HTERT RPE-1 (cell line): ENCODE measurements around the gene SLC1A4.
"Not testable (repeated sequence)": the region's sequence is repeated elsewhere in the genome, so short reads cannot be mapped to it uniquely, and the experiment has no call there.

Experiments used
- in situ Hi-C: fragments of 300-500 bp; cut with MboI; formaldehyde crosslinking; loops from 4 replicates; pipeline ENCODE4 v1.14.3; 2020; ENCODE audit warnings: low sequenced_read_pairs

The SLC1A4 gene

GRCh38 chr2:64990876-64991275, 1.7 kb downstream of the SLC1A4 start:
- in situ Hi-C loops: no loop called here

GRCh38 chr2:64992218-64992617, 3.0 kb downstream of the SLC1A4 start:
- in situ Hi-C loops: no loop called here

GRCh38 chr2:64992990-64993389, 3.8 kb downstream of the SLC1A4 start:
- in situ Hi-C loops: no loop called here

GRCh38 chr2:64995041-64995440, 5.8 kb downstream of the SLC1A4 start:
- in situ Hi-C loops: no loop called here

GRCh38 chr2:64996871-64997307, 7.7 kb downstream of the SLC1A4 start:
- in situ Hi-C loops: no loop called here

- in situ Hi-C loops: no loop called here
Measured at GRCh38 chr2:64998658-64999061, 9.5 kb downstream of the SLC1A4 start.

GRCh38 chr2:64999754-65000153, 10.6 kb downstream of the SLC1A4 start:
- in situ Hi-C loops: no loop called here

- in situ Hi-C loops: no loop called here
Measured at GRCh38 chr2:65000644-65001043, 11.4 kb downstream of the SLC1A4 start.

GRCh38 chr2:65003037-65003436, 13.8 kb downstream of the SLC1A4 start:
- in situ Hi-C loops: no loop called here

GRCh38 chr2:65004232-65004631, 15.0 kb downstream of the SLC1A4 start:
- in situ Hi-C loops: not testable (repeated sequence)

GRCh38 chr2:65013776-65014175, 24.6 kb downstream of the SLC1A4 start:
- in situ Hi-C loops: no loop called here

- in situ Hi-C loops: no loop called here
Measured at GRCh38 chr2:65015731-65016130, 26.5 kb downstream of the SLC1A4 start.

- in situ Hi-C loops: no loop called here
Measured at GRCh38 chr2:65016789-65017188, 27.6 kb downstream of the SLC1A4 start.

GRCh38 chr2:65017335-65017734, 28.1 kb downstream of the SLC1A4 start:
- in situ Hi-C loops: no loop called here

- in situ Hi-C loops: no loop called here
Measured at GRCh38 chr2:65018141-65018582, 29.0 kb downstream of the SLC1A4 start.

GRCh38 chr2:65019010-65019409, 29.8 kb downstream of the SLC1A4 start:
- in situ Hi-C loops: no loop called here

GRCh38 chr2:65019675-65020195, 30.5 kb downstream of the SLC1A4 start:
- in situ Hi-C loops: no loop called here

- in situ Hi-C loops: not testable (repeated sequence)
Measured at GRCh38 chr2:65020251-65020650, 31.1 kb downstream of the SLC1A4 start.

GRCh38 chr2:65020943-65021528, 31.8 kb downstream of the SLC1A4 start:
- in situ Hi-C loops: no loop called here

GRCh38 chr2:65021709-65022108, 32.5 kb downstream of the SLC1A4 start:
- in situ Hi-C loops: no loop called here

GRCh38 chr2:65022189-65022588, 33.0 kb downstream of the SLC1A4 start:
- in situ Hi-C loops: no loop called here

- in situ Hi-C loops: no loop called here
Measured at GRCh38 chr2:65023742-65024141, 34.5 kb downstream of the SLC1A4 start.
